HEK293 (cell line): ENCODE measurements around the gene PITPNC1.
A peak's percentile ranks its signal among the peaks of the same experiment; 100 is the strongest.

Source experiments
- CTCF ChIA-PET: fragments of 350-600 bp; formaldehyde crosslinking; extraction: SDS; loops from one replicate; lab custom pipeline; 2021; ENCODE audit warnings: antibody characterized with exemption; lab: Yijun Ruan, JAX
- POLR2A ChIA-PET: fragments of 300-600 bp; formaldehyde crosslinking; extraction: SDS; loops from one replicate; lab custom pipeline; 2020; ENCODE audit warnings: antibody characterized with exemption, inconsistent platforms; lab: Yijun Ruan, JAX
- H3K27ac ChIP-seq: fragments of 200-500 bp; sonication (Bioruptor generic); 2 replicates; pipeline ENCODE4 v1.5.1; 2014; ENCODE audit warnings: low read depth, low read length, control low read depth, inconsistent platforms; ENCODE audit errors: extremely low read depth
- H3K36me3 ChIP-seq, 2 experiments: fragments of 200-500 bp in 1 of 2; sonication (Bioruptor generic) in 1 of 2; 1 replicate in 1 of 2; 2 replicates in 1 of 2; pipeline ENCODE4 v1.5.1; 2014 to 2017; ENCODE audit warnings: inconsistent platforms in 2 of 2, low read length in 2 of 2; ENCODE audit not compliant: control insufficient read depth in 2 of 2, insufficient read depth in 1 of 2
- H3K4me1 ChIP-seq: fragments of 200-500 bp; sonication (Bioruptor generic); 2 replicates; pipeline ENCODE4 v1.5.1; 2014; ENCODE audit warnings: mild to moderate bottlenecking, low read length, inconsistent platforms; ENCODE audit not compliant: control insufficient read depth, insufficient read depth
- H3K4me3 ChIP-seq: 2 replicates; pipeline ENCODE4 v1.5.1; 2011; ENCODE audit warnings: low read depth, mild to moderate bottlenecking, control low read depth, low read length, moderate library complexity
- H3K9me3 ChIP-seq: fragments of 200-500 bp; sonication (Bioruptor generic); 2 replicates; pipeline ENCODE4 v1.5.1; 2014; ENCODE audit warnings: low read depth, low read length, inconsistent platforms; ENCODE audit not compliant: control insufficient read depth, insufficient read depth
- GLIS2 ChIP-seq: fragments of 450-650 bp; formaldehyde crosslinking; IDR thresholded peaks from 2 replicates; pipeline ENCODE4 v1.5.1; 2016; ENCODE audit warnings: missing biosample characterization, missing genetic modification characterization
- HOXA7 ChIP-seq: sonication (generic); formaldehyde crosslinking; IDR thresholded peaks from 2 replicates; pipeline ENCODE4 v1.8.1; 2022; ENCODE audit warnings: missing genetic modification reagents, borderline replicate concordance
- IKZF3 ChIP-seq: fragments of 450-650 bp; IDR thresholded peaks from 2 replicates; pipeline ENCODE4 v1.5.0; 2018; ENCODE audit warnings: missing biosample characterization, mild to moderate bottlenecking, missing genetic modification characterization, moderate library complexity
- KLF16 ChIP-seq: fragments of 450-650 bp; formaldehyde crosslinking; IDR thresholded peaks from 2 replicates; pipeline ENCODE4 v1.5.1; 2017; ENCODE audit warnings: missing biosample characterization, missing genetic modification characterization
- KLF9 ChIP-seq: fragments of 450-650 bp; formaldehyde crosslinking; IDR thresholded peaks from 2 replicates; pipeline ENCODE4 v1.5.1; 2016; ENCODE audit warnings: missing biosample characterization, missing genetic modification characterization, low read depth
- MEIS1 ChIP-seq: sonication (generic); formaldehyde crosslinking; IDR thresholded peaks from 2 replicates; pipeline ENCODE4 v1.8.1; 2022; ENCODE audit warnings: missing genetic modification reagents, mild to moderate bottlenecking, borderline replicate concordance
- MYNN ChIP-seq: fragments of 450-650 bp; formaldehyde crosslinking; IDR thresholded peaks from 2 replicates; pipeline ENCODE4 v1.5.1; 2016; ENCODE audit warnings: missing biosample characterization, missing genetic modification characterization, borderline replicate concordance
- SETDB1 ChIP-seq: IDR thresholded peaks from one replicate; pipeline ENCODE4 v1.6.1; 2017; ENCODE audit warnings: mild to moderate bottlenecking, low read length, moderate library complexity, mixed read lengths; ENCODE audit not compliant: insufficient read length
- ZBTB17 ChIP-seq: fragments of 450-650 bp; formaldehyde crosslinking; IDR thresholded peaks from 2 replicates; pipeline ENCODE4 v1.5.1; 2016; ENCODE audit warnings: missing biosample characterization, missing genetic modification characterization
- ZBTB21 ChIP-seq: fragments of 450-650 bp; formaldehyde crosslinking; IDR thresholded peaks from 2 replicates; pipeline ENCODE4 v1.5.1; 2017; ENCODE audit warnings: missing biosample characterization, missing genetic modification characterization
- ZBTB8A ChIP-seq: fragments of 450-650 bp; formaldehyde crosslinking; IDR thresholded peaks from 2 replicates; pipeline ENCODE4 v1.5.1; 2016; ENCODE audit warnings: missing biosample characterization, missing genetic modification characterization
- ZEB2 ChIP-seq: fragments of 450-650 bp; formaldehyde crosslinking; IDR thresholded peaks from 2 replicates; pipeline ENCODE4 v1.5.1; 2016; ENCODE audit warnings: missing biosample characterization, missing genetic modification characterization
- ZNF140 ChIP-seq: fragments of 450-650 bp; formaldehyde crosslinking; IDR thresholded peaks from 2 replicates; pipeline ENCODE4 v1.5.1; 2016; ENCODE audit warnings: missing biosample characterization, missing genetic modification characterization
- ZNF302 ChIP-seq: fragments of 450-650 bp; formaldehyde crosslinking; IDR thresholded peaks from 2 replicates; pipeline ENCODE4 v1.5.1; 2016; ENCODE audit warnings: missing biosample characterization, missing genetic modification characterization, low read depth
- ZNF600 ChIP-seq: fragments of 450-650 bp; formaldehyde crosslinking; IDR thresholded peaks from 2 replicates; pipeline ENCODE4 v1.5.1; 2016; ENCODE audit warnings: missing biosample characterization, missing genetic modification characterization
- ZNF629 ChIP-seq: fragments of 450-650 bp; formaldehyde crosslinking; IDR thresholded peaks from 2 replicates; pipeline ENCODE4 v1.5.1; 2017; ENCODE audit warnings: missing biosample characterization, missing genetic modification characterization
- ZNF660 ChIP-seq: fragments of 450-650 bp; IDR thresholded peaks from 2 replicates; pipeline ENCODE4 v1.5.1; 2018; ENCODE audit warnings: missing biosample characterization, mild to moderate bottlenecking, missing genetic modification characterization
- ZNF701 ChIP-seq: fragments of 450-650 bp; formaldehyde crosslinking; IDR thresholded peaks from 2 replicates; pipeline ENCODE4 v1.5.1; 2016; ENCODE audit warnings: missing biosample characterization, missing genetic modification characterization
- ZNF768 ChIP-seq: fragments of 450-650 bp; formaldehyde crosslinking; IDR thresholded peaks from 2 replicates; pipeline ENCODE4 v1.5.1; 2018; ENCODE audit warnings: missing biosample characterization, mild to moderate bottlenecking, missing genetic modification characterization
- ZNF843 ChIP-seq: fragments of 450-650 bp; formaldehyde crosslinking; IDR thresholded peaks from 2 replicates; pipeline ENCODE4 v1.5.1; 2016; ENCODE audit warnings: missing biosample characterization, missing genetic modification characterization
- TF ChIP-seq, protein P1 (sequence below): fragments of 450-650 bp; formaldehyde crosslinking; IDR thresholded peaks from 2 replicates; pipeline ENCODE4 v1.5.1; 2016; ENCODE audit warnings: missing biosample characterization, missing genetic modification characterization
- TF ChIP-seq, protein P2 (sequence below): fragments of 450-650 bp; formaldehyde crosslinking; IDR thresholded peaks from 2 replicates; pipeline ENCODE4 v1.5.1; 2017; ENCODE audit warnings: missing biosample characterization, missing genetic modification characterization
- TF ChIP-seq, protein P3 (sequence below): fragments of 450-650 bp; formaldehyde crosslinking; IDR thresholded peaks from 2 replicates; pipeline ENCODE4 v1.5.1; 2016; ENCODE audit warnings: missing biosample characterization, missing genetic modification characterization
- TF ChIP-seq, protein P4 (sequence below): fragments of 450-650 bp; formaldehyde crosslinking; IDR thresholded peaks from 2 replicates; pipeline ENCODE4 v1.5.1; 2017; ENCODE audit warnings: missing biosample characterization, missing genetic modification characterization
- TF ChIP-seq, protein P5 (sequence below): fragments of 450-650 bp; formaldehyde crosslinking; IDR thresholded peaks from 2 replicates; pipeline ENCODE4 v1.5.1; 2016; ENCODE audit warnings: missing biosample characterization, missing genetic modification characterization

Gene PITPNC1

DNA sequence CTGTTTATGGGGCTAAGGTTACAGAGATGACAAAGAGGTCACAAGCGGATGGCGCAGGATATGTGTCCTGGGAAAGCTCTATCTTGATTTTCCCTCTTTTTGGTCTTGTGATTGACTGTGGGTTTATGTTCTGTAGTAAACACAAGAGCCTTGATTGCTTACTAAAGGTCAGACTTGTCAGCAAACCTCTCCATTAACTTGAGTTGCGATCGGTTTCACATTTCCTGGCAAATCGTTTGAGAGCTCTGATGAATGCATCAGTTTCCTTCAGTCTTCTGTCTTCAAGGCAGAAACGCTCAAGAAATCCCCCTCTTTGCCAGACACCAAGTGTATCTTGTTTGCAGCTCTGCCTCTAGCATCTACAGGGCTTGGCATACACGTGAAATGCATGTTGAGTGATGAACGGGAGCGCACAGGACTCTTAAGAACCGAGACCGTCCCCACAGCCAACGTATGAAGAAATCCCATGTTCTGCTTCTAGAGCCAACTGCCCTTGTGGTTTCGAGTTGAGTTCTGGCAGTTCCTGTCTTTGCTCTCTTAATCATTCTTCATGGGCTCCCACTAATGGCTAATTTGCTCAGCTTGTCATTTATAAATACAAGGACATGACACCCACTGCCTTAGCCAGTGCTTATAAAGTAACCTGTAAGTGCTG is 143.3 kb downstream of the PITPNC1 start (continued):
- TF ChIP-seq, protein P1, sequence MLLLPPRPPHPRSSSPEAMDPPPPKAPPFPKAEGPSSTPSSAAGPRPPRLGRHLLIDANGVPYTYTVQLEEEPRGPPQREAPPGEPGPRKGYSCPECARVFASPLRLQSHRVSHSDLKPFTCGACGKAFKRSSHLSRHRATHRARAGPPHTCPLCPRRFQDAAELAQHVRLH, result 0 out of 2 replicates have a peak, but pooled peaks have one; percentile 41
- TF ChIP-seq ZNF302 (tag by site-specific recombination), result no peak
- TF ChIP-seq, protein P2, sequence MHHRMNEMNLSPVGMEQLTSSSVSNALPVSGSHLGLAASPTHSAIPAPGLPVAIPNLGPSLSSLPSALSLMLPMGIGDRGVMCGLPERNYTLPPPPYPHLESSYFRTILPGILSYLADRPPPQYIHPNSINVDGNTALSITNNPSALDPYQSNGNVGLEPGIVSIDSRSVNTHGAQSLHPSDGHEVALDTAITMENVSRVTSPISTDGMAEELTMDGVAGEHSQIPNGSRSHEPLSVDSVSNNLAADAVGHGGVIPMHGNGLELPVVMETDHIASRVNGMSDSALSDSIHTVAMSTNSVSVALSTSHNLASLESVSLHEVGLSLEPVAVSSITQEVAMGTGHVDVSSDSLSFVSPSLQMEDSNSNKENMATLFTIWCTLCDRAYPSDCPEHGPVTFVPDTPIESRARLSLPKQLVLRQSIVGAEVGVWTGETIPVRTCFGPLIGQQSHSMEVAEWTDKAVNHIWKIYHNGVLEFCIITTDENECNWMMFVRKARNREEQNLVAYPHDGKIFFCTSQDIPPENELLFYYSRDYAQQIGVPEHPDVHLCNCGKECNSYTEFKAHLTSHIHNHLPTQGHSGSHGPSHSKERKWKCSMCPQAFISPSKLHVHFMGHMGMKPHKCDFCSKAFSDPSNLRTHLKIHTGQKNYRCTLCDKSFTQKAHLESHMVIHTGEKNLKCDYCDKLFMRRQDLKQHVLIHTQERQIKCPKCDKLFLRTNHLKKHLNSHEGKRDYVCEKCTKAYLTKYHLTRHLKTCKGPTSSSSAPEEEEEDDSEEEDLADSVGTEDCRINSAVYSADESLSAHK (tag by site-specific recombination), result peak; percentile 78
- TF ChIP-seq GLIS2 (tag by site-specific recombination), result no peak
- TF ChIP-seq, protein P3, sequence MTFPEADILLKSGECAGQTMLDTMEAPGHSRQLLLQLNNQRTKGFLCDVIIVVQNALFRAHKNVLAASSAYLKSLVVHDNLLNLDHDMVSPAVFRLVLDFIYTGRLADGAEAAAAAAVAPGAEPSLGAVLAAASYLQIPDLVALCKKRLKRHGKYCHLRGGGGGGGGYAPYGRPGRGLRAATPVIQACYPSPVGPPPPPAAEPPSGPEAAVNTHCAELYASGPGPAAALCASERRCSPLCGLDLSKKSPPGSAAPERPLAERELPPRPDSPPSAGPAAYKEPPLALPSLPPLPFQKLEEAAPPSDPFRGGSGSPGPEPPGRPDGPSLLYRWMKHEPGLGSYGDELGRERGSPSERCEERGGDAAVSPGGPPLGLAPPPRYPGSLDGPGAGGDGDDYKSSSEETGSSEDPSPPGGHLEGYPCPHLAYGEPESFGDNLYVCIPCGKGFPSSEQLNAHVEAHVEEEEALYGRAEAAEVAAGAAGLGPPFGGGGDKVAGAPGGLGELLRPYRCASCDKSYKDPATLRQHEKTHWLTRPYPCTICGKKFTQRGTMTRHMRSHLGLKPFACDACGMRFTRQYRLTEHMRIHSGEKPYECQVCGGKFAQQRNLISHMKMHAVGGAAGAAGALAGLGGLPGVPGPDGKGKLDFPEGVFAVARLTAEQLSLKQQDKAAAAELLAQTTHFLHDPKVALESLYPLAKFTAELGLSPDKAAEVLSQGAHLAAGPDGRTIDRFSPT, result 0 out of 2 replicates have a peak, but pooled peaks have one; percentile 21
- no peak for TF ChIP-seq ZBTB21 (tag by site-specific recombination)
- no peak for TF ChIP-seq ZNF701 (tag by site-specific recombination)
- TF ChIP-seq SETDB1, result no peak
- TF ChIP-seq MEIS1 (CRISPR knock-in tag), result no peak
- no peak for TF ChIP-seq ZNF768 (tag by site-specific recombination)
- peak; percentile 70; the same call in 1 of the 2 replicates for TF ChIP-seq ZEB2 (tag by site-specific recombination)
- 0 out of 2 replicates have a peak, but pooled peaks have one; percentile 20 for TF ChIP-seq IKZF3 (tag by site-specific recombination)

DNA sequence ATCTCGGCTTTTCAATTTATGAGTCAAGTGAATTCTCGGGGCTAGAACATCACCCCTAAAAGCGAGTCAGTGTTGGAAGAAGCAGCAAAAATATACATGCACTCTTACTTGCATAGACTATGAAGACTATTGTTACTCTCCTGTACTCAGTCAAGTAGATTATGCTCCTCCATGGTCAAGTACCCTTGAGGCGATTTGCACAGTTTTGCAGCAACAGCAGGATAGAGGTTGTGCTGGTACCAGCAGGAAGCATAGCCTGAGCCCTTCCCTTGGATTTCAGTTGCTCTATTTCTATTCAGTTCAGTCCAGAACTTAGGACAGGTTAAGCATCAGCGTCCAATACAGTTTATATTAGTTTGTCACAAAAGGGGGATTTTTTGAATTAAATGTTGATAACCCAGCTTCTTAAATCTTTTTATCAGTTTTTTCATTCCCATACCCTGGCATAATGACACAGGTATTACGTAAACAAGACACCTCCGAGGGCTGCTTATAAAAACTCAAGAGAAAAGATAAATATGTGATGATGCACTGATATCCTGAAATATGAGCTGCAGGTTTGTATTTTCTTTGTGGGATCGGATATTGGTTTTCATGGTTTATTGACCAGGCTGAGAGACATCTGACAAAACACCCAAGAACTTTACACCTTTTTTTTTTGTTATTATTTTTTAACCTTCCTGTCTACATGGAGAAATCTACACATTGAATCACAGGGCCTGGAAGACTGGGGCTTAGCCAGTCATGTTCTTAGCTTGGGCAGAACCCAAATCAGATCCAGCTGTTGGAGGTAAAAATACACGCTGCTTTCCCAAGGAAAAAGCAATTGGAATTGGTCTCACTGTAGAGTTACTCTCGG is 144.1 kb downstream of the PITPNC1 start:
- no peak overlapping the region; the same call in 1 of the 2 replicates for H3K27ac ChIP-seq
- H3K4me3 ChIP-seq, result no peak overlapping the region
- ChIA-PET CTCF (interaction anchor here (0.5 to 1.6 kb wide), 3 partner anchors 10 to 79 kb away, joined by 3 to 7 read pairs (median 4); no protein-coding TSS in a partner anchor), POLR2A (interaction anchor here (0.6 kb wide), 1 partner anchor 17 kb away, joined by 4 read pairs; no protein-coding TSS in a partner anchor)
- peaks cover 25% of the 10 kb centered on the region for H3K4me1 ChIP-seq
- H3K36me3 ChIP-seq, result no peaks in the 10 kb centered on the region
- no peaks in the 10 kb centered on the region; the same call in 1 of the 2 replicates for H3K9me3 ChIP-seq
- 0 out of 2 replicates have a peak, but pooled peaks have one; percentile 21 for TF ChIP-seq ZNF843 (tag by site-specific recombination)
- TF ChIP-seq ZNF660 (tag by site-specific recombination), result peak; percentile 37; the same call in 1 of the 2 replicates
- no peak for TF ChIP-seq ZNF140 (tag by site-specific recombination)
- peak; percentile 31; the same call in 1 of the 2 replicates for TF ChIP-seq ZNF629
- TF ChIP-seq MYNN (tag by site-specific recombination), result no peak
- TF ChIP-seq KLF16 (tag by site-specific recombination), result no peak
- no peak for TF ChIP-seq KLF9 (tag by site-specific recombination)
- no peak for TF ChIP-seq HOXA7 (CRISPR knock-in tag)
- TF ChIP-seq ZBTB8A (tag by site-specific recombination), result 0 out of 2 replicates have a peak, but pooled peaks have one; percentile 13
- TF ChIP-seq, protein P4, sequence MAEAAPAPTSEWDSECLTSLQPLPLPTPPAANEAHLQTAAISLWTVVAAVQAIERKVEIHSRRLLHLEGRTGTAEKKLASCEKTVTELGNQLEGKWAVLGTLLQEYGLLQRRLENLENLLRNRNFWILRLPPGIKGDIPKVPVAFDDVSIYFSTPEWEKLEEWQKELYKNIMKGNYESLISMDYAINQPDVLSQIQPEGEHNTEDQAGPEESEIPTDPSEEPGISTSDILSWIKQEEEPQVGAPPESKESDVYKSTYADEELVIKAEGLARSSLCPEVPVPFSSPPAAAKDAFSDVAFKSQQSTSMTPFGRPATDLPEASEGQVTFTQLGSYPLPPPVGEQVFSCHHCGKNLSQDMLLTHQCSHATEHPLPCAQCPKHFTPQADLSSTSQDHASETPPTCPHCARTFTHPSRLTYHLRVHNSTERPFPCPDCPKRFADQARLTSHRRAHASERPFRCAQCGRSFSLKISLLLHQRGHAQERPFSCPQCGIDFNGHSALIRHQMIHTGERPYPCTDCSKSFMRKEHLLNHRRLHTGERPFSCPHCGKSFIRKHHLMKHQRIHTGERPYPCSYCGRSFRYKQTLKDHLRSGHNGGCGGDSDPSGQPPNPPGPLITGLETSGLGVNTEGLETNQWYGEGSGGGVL, result no peak
- 0 out of 2 replicates have a peak, but pooled peaks have one; percentile 0 for TF ChIP-seq ZBTB17 (tag by site-specific recombination)
- TF ChIP-seq, protein P5, sequence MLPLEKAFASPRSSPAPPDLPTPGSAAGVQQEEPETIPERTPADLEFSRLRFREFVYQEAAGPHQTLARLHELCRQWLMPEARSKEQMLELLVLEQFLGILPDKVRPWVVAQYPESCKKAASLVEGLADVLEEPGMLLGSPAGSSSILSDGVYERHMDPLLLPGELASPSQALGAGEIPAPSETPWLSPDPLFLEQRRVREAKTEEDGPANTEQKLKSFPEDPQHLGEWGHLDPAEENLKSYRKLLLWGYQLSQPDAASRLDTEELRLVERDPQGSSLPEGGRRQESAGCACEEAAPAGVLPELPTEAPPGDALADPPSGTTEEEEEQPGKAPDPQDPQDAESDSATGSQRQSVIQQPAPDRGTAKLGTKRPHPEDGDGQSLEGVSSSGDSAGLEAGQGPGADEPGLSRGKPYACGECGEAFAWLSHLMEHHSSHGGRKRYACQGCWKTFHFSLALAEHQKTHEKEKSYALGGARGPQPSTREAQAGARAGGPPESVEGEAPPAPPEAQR, result no peak
- TF ChIP-seq ZNF600, result peak; percentile 6; the same call in 1 of the 2 replicates
